ENCODE data around the gene BCL2L13. TPM values are rescaled to one million over a fixed set of nuclear protein-coding genes. Genes with fewer than 3 reads are reported as not detected.

The BCL2L13 gene
- total and polyA plus RNA-seq, 2 experiments from 2014 or later: 34.4 to 38.6 TPM

DNA sequence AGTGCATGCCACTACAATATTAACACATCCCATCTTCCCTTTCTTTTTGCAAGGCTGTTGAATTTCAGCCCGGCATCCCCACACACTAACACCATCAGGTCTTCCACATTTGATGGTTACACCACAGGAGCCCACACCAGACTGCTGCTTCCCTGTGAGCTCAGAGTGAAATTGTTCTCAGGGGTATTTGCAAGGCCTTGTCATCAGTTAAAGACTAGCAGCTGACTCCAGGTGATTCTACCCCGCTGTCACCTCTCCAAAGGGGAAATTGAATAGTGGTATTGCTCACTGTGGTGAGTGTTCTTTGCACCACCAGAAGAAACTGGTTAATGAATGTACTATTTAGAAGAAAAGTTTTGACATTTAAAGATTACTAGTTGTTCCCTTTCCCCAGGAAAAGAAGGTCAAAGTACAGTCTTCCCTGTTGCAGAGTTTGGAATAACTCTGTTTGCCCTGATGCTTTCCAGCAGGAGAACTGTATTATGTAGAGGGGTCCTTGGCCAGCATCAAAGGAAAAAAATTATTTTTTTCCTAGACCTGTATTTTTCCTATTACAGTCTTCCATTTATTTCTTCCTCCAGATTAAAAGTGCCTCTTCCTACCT, 93.8 kb downstream of the BCL2L13 start:
- no peaks in the 10 kb centered on the region for H3K27me3 ChIP-seq
- no peak for TF ChIP-seq EZH2 (IDR thresholded peaks at IDR 0.05; ENCODE audit: borderline replicate concordance)
- no peak for TF ChIP-seq EZH2phosphoT487 (IDR thresholded peaks at IDR 0.05; ENCODE audit: low read depth, severe bottlenecking, unreplicated experiment)
- TF ChIP-seq, protein P1, sequence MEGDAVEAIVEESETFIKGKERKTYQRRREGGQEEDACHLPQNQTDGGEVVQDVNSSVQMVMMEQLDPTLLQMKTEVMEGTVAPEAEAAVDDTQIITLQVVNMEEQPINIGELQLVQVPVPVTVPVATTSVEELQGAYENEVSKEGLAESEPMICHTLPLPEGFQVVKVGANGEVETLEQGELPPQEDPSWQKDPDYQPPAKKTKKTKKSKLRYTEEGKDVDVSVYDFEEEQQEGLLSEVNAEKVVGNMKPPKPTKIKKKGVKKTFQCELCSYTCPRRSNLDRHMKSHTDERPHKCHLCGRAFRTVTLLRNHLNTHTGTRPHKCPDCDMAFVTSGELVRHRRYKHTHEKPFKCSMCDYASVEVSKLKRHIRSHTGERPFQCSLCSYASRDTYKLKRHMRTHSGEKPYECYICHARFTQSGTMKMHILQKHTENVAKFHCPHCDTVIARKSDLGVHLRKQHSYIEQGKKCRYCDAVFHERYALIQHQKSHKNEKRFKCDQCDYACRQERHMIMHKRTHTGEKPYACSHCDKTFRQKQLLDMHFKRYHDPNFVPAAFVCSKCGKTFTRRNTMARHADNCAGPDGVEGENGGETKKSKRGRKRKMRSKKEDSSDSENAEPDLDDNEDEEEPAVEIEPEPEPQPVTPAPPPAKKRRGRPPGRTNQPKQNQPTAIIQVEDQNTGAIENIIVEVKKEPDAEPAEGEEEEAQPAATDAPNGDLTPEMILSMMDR (IDR thresholded peaks at IDR 0.05; ENCODE audit: poor library complexity): no peak
- WGBS (ENCODE audit: low lambda C conversion rate, missing lambda C conversion rate): 91% methylated on average over 2 of the region's 2 CpGs
- H3K27ac ChIP-seq: no peak overlapping the region
- H3K4me1 ChIP-seq (ENCODE audit: insufficient read depth): no peaks in the 10 kb centered on the region
- no peaks in the 10 kb centered on the region for H3K79me2 ChIP-seq
- H2AFZ ChIP-seq: no peak overlapping the region
- H3K9me3 ChIP-seq (ENCODE audit: low read depth): no peaks in the 10 kb centered on the region
- H4K20me1 ChIP-seq (ENCODE audit: insufficient read depth, poor library complexity, severe bottlenecking): no peaks in the 10 kb centered on the region
- DNase-seq (ENCODE audit: low spot score): no peak
- no peaks in the 10 kb centered on the region for H3K36me3 ChIP-seq (replicated peaks; ENCODE audit: insufficient read depth, low read depth)
- H3K4me3 ChIP-seq: no peak overlapping the region
- no peak overlapping the region for H3K4me2 ChIP-seq
- no peaks in the 10 kb centered on the region for H3K9me2 ChIP-seq (replicated peaks; ENCODE audit: insufficient read depth)

DNA sequence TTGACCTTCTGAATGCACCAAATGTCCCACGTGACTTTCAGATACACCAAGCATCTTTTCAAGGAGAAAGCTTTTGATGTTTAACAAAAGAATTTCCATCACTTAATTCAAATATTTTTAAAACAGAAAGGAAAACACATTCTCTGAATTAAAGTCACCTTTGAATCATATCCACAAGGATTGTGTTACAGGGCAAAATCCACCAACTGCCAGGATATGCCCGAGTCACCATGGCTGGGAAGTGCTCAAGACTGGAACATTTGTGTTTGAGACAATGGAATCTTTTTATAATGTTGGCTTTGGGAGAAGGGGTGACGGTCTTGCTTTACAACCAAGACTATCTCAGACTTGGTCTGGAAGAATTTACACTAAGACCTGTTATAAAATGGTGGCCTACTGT, 94.9 kb downstream of the BCL2L13 start:
- WGBS (ENCODE audit: low lambda C conversion rate, missing lambda C conversion rate): 80% methylated on average over 3 of the region's 3 CpGs
- Histone ChIP-seq H3K27ac (no peak overlapping the region), H3K79me2 (no peaks in the 10 kb centered on the region)

DNA sequence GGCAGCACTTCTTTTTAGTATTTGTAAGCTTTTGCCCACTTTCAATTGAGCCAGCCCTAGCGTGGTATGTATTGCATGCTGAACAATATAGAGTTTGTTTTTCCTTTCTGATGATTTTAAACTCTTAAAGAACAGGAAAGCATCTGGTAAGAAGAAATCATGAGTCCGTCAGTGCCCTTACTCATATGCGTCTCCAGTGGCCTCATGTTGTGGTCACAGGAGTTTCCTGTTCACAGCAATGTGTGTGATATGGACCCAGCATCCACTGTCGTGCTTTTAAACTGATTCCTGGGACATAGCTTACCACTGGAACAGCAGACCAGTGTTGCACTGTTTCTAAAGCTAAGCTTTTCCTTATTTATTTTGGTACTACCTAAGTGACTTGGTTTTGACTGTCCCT, 95.6 kb downstream of the BCL2L13 start:
- DNase-seq (ENCODE audit: low spot score): no peak
- Histone ChIP-seq H3K36me3 (replicated peaks; ENCODE audit: insufficient read depth, low read depth) (no peaks in the 10 kb centered on the region), H3K9me3 (ENCODE audit: low read depth) (no peaks in the 10 kb centered on the region), H3K4me1 (ENCODE audit: insufficient read depth) (no peaks in the 10 kb centered on the region), H3K9me2 (replicated peaks; ENCODE audit: insufficient read depth) (no peaks in the 10 kb centered on the region), H2AFZ (no peak overlapping the region), H4K20me1 (ENCODE audit: insufficient read depth, poor library complexity, severe bottlenecking) (no peaks in the 10 kb centered on the region), H3K4me3 (no peak overlapping the region), H3K27me3 (no peaks in the 10 kb centered on the region), H3K4me2 (no peak overlapping the region), H3K79me2 (no peaks in the 10 kb centered on the region), H3K27ac (no peak overlapping the region)
- 84% methylated on average over 4 of the region's 4 CpGs for WGBS (ENCODE audit: low lambda C conversion rate, missing lambda C conversion rate)
- TF ChIP-seq, protein P1 (IDR thresholded peaks at IDR 0.05; ENCODE audit: poor library complexity): no peak
- TF ChIP-seq EZH2phosphoT487 (IDR thresholded peaks at IDR 0.05; ENCODE audit: low read depth, severe bottlenecking, unreplicated experiment) (no peak), EZH2 (IDR thresholded peaks at IDR 0.05; ENCODE audit: borderline replicate concordance) (no peak)

More for the DNA sequence above, 94.9 kb downstream of the BCL2L13 start:
- Histone ChIP-seq H3K27me3 (no peaks in the 10 kb centered on the region), H3K4me2 (no peak overlapping the region), H3K4me1 (ENCODE audit: insufficient read depth) (no peaks in the 10 kb centered on the region), H3K9me3 (ENCODE audit: low read depth) (no peaks in the 10 kb centered on the region), H3K36me3 (replicated peaks; ENCODE audit: insufficient read depth, low read depth) (no peaks in the 10 kb centered on the region), H2AFZ (no peak overlapping the region), H4K20me1 (ENCODE audit: insufficient read depth, poor library complexity, severe bottlenecking) (no peaks in the 10 kb centered on the region), H3K9me2 (replicated peaks; ENCODE audit: insufficient read depth) (no peaks in the 10 kb centered on the region), H3K4me3 (no peak overlapping the region)
- no peak for DNase-seq (ENCODE audit: low spot score)
- TF ChIP-seq, protein P1 (IDR thresholded peaks at IDR 0.05; ENCODE audit: poor library complexity): no peak
- TF ChIP-seq EZH2 (IDR thresholded peaks at IDR 0.05; ENCODE audit: borderline replicate concordance) (no peak), EZH2phosphoT487 (IDR thresholded peaks at IDR 0.05; ENCODE audit: low read depth, severe bottlenecking, unreplicated experiment) (no peak)

Measured in hepatocyte (in vitro differentiated cells).